GDM1 (cell line): ENCODE measurements around the gene USF2.
"Not testable (repeated sequence)": the region's sequence is repeated elsewhere in the genome, so short reads cannot be mapped to it uniquely, and the experiment has no call there.

Source experiments
- DNase-seq: peaks from one replicate; lab custom pipeline; 2025; lab: John Stamatoyannopoulos, UW

USF2 gene

DNA sequence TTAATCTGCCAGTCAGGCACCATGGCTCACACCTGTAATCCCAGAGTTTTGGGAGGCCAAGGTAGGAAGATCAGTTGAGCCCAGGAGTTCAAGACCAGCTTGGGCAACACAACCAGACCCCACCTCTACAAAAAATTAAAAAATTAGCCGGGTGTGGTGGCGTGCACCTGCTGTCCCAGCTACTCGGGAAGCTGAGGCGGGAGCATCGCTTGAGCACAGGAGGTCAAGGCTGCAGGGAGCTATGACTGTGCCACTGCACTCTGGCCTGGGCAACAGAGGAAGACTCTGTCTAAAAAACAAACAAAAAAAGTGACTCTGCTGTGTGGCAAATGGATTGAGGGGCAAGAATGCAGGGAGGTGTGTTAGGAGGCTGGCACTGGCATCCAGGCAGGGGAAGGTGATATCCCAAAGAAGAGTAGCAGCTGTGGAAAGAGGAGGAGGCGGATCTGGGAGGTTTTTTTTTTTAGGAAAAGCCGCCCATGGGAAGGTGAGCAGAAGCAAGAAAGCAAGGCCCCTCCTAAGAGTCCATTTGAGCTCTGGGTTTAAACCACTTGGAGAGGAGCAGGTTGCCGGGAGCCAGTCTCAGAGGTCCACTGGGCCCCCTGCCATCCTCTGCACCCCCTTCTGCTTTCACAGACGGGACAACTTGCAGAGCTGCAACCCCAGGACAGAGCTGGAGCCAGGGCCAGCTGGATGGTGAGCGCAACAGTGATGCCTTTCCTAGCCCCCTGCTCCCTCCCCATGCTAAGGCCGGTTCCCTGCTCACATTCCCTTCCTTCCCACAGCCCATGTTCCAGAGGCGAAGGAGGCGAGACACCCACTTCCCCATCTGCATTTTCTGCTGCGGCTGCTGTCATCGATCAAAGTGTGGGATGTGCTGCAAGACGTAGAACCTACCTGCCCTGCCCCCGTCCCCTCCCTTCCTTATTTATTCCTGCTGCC is 15.7 kb downstream of the USF2 start:
- no peak for DNase-seq

DNA sequence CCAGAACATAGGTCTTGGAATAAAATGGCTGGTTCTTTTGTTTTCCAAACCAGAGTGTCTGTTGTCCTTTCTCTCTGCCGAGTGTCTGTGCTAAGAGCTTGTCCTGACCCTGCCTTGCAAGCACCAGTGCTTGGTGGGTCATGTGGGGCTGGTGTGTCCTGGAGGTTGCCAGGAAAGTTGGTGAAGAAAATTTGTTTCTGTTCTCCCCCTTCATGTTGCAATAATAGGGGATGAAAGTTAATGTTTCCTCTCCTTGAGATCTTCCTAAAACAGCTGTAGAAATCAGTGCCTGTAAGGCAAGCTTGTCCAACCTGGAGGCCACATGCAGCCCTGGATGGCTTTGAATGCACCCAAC is 16.3 kb downstream of the USF2 start:
- no peak for DNase-seq

DNA sequence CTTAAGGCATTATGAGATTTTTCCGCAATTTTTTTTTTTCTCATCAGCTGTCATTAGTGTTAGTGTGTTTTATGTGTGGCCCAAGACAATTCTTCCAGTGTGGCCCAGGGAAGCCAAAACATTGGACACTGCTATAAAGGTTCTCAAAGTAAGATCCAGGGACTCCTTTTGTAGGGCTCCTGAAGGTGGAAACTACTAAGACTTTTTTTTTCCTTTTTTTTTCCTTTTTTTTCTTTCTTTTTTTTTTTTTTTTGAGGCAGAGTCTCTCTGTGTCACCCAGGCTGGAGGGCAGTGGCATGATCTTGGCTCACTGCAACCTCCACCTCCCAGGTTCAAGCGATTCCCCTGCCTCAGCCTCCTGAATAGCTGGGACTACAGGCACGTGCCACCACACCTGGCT is 16.7 kb downstream of the USF2 start:
- DNase-seq = not testable (repeated sequence)

DNA sequence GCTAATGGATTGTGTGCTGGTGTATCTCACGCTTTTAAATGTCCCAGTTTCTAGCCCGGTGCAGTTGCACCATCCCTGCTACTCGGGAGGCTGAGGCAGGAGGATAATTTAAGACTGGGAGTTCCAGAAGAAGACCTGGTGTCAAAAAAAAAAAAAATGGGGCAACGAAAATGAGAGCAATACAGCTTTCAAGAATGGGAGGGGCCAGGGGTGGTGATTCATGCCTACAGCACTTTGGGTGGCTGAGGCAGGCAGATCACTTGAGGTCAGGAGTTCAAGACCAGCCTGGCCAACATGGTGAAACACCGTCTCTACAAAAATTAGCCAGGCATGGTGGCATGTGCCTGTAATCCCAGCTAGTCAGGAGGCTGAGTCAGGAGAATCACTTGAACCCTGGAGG is 17.3 kb downstream of the USF2 start:
- DNase-seq = not testable (repeated sequence)

DNA sequence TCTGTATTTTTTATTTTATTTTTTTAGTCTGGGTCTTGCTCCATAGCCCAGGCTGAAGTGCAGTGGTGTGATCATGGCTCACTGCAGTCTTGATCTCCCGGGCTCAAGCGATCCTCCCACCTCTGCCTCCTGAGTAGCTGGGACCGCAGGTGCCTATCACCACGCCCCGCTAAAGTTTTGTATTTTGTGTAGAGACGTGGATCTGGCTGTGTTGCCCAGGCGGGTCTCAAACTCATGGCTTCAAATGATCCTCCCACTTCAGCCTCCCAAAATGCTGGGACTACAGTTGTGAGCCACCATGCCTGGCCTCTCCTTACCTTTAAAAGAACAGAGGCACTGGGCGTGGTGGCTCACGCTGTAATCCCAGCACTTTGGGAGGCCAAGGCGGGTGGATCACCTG is 19.0 kb downstream of the USF2 start:
- DNase-seq = no peak

DNA sequence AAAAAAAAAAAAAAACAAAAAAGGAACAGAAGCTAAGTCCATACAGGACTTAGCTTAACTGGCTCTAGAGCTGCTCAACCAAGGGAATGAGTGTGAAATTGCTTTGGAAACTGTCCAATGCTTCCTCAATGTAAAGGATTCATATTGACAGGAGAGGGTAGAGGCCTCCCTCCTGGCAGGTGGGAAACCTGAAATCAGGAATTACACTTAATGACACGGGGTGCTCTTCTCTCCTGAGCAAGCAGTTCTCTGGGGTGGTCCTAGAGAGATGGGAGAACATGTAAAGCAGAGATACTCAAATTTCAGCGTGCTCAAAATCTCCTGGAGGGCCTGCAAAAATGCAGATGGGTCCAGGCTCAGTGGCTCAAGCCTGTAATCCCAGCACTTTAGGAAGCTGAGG is 19.6 kb downstream of the USF2 start:
- DNase-seq = no peak

DNA sequence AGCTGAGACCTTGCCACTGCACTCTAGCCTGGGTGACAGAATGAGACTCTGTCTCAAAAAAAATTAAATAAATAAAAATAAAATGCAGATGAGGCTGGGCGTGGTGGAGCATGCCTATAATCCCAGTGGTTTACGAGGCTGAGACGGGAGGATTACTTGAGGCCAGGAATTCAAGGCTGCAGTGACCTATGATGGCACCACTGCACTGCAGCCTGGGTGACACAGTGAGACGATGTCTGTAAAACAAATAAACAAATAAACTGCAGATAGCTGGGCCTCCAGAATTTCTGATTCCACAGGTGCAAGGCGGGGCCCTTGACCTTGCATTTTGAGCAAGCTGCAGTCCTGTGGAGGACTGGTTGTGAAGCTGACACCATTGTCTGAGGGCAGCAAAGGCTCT is 20.1 kb downstream of the USF2 start:
- no peak for DNase-seq

DNA sequence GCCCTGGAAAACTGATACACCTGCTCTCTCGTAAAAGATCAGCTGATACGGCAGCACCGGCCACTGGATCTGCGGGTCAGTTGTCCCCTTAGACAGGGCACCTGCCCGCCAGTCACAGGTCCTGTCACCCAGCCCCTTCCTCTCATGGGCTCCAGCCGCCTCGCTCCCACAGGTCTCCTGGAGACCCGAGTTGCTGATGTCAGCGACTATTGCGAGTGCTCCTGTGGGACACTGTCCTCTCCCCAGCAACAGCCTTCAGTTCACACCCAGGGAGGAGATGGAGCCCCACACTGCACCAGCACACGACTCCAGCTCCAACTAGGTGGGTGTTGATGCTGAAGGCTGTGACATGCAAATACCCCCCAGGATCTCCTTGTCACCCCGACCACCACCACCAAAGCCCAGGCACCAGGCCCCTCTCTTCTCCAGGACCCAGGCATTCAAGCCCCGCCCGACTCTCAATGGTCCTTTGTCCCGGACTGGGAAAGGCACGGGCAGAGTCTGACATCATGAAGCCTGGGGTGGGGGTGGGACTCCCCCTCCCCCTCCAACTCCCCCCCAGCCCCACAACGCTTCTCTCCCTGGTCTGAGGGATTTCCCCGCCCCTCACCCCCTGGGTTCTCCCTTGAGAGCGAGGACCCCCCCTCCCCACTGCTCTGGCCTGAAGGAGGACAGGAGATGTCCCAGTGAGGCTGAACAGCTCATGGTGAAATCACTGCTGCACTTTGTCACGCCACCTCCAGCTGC is 21.8 kb downstream of the USF2 start:
- DNase-seq = no peak

DNA sequence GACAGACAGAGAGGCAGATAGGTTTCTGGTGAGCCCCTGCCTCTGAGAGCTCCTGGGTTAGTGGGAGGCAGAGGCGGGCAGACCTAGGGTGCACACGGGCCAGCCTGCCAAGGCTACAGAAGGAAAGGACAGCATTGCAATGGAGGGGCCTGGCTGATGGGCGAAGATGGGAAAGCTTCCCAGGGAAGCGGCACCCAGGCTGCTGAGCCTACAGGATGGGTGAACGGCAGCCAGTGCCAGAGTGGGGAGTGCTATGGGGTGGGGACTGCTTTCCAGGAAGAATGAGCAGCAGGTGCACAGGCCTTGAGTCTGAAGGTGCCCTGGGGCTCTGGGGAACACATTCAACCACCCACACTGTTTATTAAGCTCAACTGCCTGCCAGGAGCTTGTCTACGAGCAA is 22.5 kb downstream of the USF2 start:
- DNase-seq = no peak

DNA sequence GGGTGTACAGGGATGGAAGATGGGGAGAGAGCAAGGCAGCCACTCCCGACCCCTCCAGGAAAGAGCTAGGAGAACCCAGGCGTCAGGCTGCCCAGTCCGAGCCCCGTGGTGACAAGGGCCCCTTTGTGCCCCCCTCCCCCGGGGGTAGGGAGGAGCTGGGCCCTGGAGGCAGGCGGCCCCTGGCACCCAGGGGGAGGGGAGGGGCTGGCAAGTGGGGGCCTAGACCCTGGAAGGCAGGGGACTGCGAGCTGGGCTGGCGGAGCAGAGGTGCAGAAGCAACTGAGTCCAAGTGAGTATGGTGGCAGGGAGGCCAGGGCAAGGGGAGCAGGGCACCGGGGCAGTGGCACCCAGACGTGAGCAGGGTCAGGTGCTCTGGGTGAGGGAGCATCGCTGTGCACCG is 23.2 kb downstream of the USF2 start, which contains the start of gene MAG:
MAG (plus strand) TSS at position 246 of the 400 bp plus-strand sequence. CDS start 3,248 bp downstream, outside the sequence.
- no peak for DNase-seq

DNA sequence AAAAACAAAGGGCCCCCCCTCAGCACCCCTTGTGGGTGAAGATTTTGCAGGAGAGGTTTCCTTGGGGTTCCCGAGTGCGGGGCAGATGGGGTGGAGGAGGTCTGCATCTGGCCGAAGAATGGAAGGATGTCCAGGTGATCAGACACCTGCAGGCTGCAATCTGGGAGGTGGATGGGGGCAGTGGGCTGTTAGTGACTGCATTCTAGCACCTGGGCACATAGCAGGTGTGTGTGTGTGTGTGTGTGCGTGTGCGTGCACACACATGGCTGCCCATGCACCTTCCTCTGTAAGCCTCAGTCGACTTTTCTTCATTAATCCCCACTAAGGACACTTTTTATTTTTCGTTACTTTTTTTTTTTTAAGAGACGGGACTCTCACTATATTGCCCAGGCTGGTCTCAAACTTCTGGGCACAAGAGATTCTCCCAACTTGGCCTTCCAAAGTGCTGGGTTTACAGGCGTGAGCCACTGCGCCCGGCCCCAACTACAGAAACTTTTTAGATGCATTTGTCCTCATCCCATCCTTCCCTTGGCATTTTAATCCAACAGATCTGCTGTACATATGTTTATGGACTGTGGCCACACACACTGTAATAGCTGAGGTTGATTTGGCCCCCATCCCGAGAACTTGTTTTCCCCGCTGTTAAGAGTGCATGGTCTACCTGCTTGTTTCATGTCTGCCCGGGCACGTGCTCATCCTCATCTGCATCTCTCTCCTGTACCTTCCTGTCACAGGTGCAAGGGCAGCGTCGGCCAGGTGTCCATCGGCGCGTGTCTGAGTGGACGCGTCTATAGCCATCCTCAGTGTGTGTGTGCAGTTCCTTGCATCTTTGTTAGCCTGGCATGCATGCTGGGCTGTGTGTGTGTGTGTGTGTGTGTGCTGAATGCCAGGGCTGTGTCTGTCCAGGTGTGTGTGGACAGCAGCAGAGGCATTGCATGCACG is 23.9 kb downstream of the USF2 start:
- no peak for DNase-seq

DNA sequence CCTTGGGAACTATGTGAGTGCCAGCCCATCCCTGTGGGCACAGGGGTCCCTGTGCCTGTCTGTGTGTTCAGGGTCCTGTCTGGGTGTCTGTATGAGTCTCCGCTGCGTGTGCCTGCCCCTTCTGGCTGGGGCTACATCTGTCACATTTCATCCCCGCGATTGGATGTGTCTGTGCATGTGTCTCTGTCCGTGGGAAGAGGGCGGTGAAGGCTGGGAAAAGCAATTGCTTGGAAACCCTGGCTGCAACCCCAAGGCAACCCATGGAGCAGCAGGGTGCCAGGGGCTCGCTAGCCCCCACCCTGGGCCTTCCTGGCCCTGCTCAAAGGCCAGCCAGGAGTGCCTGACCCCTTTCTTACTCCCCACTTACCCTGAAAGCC is 24.6 kb downstream of the USF2 start:
- no peak for DNase-seq

DNA sequence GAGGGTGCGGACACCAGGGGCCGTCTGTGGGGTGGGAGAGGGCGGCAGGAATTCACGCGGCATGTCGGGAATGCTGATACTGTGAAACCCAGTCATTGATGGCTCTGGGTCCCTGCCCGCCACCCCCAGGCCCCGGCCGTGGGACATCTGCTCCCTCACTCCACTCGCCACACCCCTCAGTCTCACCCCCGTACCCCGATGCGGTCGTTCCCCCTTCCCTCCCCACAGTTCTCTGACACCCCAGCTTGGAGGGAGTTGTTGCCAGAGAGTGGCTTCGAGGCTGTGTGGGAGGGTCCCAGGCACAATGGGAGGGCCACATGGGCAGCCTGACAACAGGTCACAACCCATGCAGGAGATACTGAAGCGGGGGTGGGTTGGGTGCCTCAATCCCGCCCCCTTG is 25.0 kb downstream of the USF2 start:
- no peak for DNase-seq

DNA sequence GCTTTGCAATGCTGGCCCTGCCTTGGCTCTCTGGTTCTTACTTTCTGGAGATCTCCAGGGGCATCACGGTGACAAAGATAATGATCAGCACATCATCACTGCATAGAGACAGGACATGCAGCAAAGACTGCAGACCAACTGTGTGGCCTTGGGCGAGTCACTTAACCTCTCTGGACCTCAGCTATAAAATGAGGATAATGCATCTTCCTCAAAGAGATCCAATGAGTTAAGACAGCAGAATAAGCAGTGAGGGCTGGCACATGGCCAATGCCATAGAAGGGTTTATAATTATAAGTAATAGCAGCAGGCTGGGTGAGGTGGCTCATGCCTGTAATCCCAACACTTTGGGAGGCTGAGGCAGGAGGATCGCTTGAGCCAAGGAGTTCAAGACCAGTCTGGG is 25.6 kb downstream of the USF2 start:
- DNase-seq = no peak

DNA sequence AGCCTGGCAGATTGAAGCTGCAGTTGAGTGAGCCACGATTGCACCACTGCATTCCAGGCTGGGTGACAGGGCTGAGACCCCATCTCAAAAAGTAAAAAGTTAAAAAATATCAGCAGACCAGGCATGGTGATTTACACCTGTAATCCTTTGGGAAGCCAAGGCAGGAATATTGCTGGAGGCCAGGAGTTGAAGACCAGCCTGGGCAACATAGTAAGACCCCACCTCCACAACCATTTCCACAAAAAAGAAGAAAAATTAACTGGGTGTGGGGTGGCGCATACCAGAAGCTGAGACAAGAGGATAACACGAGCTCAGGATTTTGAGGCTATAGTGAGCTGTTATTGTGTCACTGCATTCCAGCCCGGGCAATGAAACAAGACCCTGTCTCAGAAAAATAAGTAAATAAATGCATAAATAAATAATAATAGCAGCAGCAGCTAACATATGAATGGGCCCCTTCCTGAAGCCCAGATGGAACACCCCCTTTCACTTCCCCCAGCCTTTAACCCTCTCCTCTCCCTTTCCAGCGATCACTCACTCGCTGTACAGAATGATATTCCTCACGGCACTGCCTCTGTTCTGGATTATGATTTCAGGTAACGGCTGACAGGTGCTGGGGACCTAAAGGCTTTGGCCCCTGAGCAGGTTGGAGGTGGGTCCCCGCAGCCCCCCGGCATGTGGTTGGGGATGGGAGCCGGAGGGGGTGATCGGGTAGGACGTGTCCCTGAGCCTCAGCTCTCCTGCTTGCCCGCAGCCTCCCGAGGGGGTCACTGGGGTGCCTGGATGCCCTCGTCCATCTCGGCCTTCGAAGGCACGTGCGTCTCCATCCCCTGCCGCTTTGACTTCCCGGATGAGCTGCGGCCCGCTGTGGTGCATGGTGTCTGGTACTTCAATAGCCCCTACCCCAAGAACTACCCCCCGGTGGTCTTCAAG is 26.4 kb downstream of the USF2 start:
- no peak for DNase-seq

DNA sequence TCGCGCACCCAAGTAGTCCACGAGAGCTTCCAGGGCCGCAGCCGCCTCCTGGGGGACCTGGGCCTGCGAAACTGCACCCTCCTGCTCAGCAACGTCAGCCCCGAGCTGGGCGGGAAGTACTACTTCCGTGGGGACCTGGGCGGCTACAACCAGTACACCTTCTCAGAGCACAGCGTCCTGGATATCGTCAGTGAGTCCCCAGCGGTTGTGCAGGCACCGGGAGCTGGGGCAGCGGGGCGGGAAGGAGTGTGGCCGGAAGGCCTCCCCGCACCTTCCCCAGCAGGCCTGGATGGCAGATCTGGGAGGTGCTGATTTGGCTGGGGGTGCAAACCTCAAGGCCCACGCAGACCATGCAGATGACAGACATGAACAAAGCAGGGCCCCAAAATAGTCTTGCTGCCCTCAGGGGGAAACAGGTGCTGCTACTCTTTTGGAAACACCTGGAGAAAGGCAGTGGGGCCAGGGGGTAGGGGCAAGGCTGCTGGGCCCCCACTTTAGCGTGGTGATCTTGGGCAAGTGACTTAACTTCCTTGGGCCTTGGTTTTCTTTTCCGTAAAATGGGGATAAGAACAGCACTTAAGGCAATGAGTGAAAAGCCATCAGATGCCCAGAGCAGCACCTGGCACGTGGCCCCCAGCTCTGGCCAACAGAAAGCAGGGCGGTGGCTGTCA is 27.2 kb downstream of the USF2 start:
- DNase-seq = peak; percentile 87

DNA sequence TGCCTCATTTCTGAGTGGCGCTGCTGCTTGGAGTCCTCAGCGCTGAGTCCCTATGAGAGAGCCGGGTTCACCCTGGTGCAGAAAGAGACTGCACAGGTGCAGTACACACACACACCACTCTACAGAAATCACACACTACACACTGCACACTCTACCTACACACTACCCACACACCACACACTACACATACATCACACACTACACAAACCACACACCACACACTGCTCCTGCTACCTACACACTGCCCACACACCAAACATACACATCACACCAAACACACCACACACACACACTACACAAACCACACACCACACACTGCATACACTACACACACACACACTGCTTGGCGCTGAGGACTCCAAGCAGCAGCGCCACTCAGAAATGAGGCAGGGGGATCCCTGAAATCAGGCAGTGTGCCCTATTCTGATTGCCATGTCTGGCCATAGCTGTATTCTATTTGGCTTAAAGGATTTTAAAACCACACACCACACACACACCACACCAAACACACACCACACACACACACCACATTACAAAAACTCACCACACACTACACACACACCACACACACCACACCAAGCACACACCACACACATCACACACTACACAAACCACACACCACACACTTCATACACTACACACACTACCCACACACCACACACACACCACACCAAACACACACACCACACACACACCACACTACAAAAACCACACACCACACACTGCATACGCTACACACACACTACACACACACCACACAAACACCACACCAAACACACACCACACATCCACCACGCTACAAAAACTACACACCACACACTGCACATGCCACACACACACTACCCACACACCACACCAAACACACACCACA is 28.1 kb downstream of the USF2 start:
- no peak for DNase-seq

DNA sequence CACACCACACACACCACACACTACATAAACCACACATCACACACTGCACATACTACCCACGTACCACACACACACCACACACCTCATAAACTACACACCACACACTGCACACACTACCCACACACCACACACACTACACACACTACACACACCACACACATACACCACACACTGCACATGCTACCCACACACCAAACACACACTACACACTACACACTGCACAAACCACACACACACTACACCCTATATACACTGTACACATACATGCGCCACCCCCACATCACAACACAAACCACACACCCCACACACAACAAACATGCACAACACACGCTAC is 28.7 kb downstream of the USF2 start:
- no peak for DNase-seq

DNA sequence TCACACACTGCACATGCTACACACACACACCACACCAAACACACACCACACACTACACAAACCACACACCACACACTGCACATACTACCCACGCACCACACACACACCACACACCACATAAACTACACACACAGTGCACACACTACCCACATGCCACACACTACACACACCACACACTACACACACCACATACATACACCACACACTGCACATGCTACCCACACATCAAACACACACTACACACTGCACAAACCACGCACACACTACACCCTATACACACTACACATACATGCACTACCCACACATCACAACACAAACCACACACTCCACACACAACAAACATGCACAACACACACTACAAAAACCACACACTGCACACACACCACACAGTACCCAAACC is 29.2 kb downstream of the USF2 start:
- DNase-seq = no peak

DNA sequence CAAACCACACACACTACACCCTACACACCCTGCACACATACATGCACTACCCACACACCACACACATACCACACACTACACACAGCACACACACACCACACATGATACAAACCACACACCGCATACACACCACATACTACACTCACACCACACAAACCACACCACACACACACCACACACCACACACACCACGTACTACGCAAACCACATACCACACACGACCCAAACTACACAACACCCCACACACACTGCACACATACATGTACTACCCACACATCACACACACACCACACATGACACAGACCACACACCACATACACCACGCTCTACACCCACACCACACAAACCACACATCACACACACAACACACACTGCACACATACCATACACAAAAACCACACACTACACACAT is 29.8 kb downstream of the USF2 start:
- no peak for DNase-seq
